Neutrophil (primary cell): ENCODE results near the gene SEMA3C.

Source experiments
- H3K27ac ChIP-seq: fragments of 200-600 bp; sonication (generic); 2 replicates; pipeline ENCODE4 v1.5.1; 2016; ENCODE audit warnings: mild to moderate bottlenecking, moderate library complexity
- H3K27me3 ChIP-seq: fragments of 200-600 bp; sonication (generic); 2 replicates; pipeline ENCODE4 v1.6.0; 2016; ENCODE audit warnings: mild to moderate bottlenecking
- H3K36me3 ChIP-seq: fragments of 200-600 bp; sonication (generic); 2 replicates; pipeline ENCODE4 v1.5.1; 2017
- H3K4me1 ChIP-seq, 2 experiments: fragments of 200-600 bp in 1 of 2; sonication (generic) in 1 of 2; 1 replicate in 1 of 2; 2 replicates in 1 of 2; pipeline versions ENCODE4 v1.5.1 to v1.6.1; 2013 to 2016; ENCODE audit warnings: low read depth in 1 of 2, low read length in 1 of 2, mild to moderate bottlenecking in 1 of 2, moderate library complexity in 1 of 2; ENCODE audit not compliant: control insufficient read depth in 1 of 2, insufficient read depth in 1 of 2
- H3K4me3 ChIP-seq, 2 experiments: fragments of 200-600 bp in 1 of 2; sonication (generic) in 1 of 2; 1 replicate in 1 of 2; 2 replicates in 1 of 2; pipeline ENCODE4 v1.5.1; 2013 to 2016; ENCODE audit warnings: low read depth in 1 of 2, low read length in 1 of 2, mild to moderate bottlenecking in 1 of 2, moderate library complexity in 1 of 2
- H3K9me3 ChIP-seq: fragments of 200-600 bp; sonication (generic); 2 replicates; pipeline ENCODE4 v1.5.1; 2016
- TF ChIP-seq, protein P1 (sequence below): fragments of 200-600 bp; sonication (generic); IDR thresholded peaks from 2 replicates; pipeline ENCODE4 v1.5.1; 2016; ENCODE audit warnings: antibody characterized with exemption

Gene SEMA3C

DNA sequence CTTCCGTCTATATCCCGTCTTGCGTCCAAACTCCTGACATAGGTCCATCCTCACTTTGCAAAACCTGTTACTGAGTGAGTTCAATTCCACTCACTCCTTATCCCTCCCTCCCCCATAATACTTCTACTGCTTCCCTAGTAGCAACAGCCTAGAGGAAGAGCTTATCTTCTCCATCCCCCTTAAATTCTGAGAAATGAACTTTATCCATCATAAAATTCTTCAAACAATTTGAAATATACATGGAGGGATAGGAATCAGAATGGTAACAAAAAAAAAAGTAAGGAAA lies 27.6 kb downstream of the SEMA3C start:
- H3K9me3 ChIP-seq: no peaks in the 10 kb centered on the region
- no peaks in the 10 kb centered on the region for H3K4me1 ChIP-seq
- H3K27ac ChIP-seq: no peak overlapping the region
- H3K27me3 ChIP-seq: no peaks in the 10 kb centered on the region
- no peak overlapping the region for H3K4me3 ChIP-seq
- TF ChIP-seq, protein P1, sequence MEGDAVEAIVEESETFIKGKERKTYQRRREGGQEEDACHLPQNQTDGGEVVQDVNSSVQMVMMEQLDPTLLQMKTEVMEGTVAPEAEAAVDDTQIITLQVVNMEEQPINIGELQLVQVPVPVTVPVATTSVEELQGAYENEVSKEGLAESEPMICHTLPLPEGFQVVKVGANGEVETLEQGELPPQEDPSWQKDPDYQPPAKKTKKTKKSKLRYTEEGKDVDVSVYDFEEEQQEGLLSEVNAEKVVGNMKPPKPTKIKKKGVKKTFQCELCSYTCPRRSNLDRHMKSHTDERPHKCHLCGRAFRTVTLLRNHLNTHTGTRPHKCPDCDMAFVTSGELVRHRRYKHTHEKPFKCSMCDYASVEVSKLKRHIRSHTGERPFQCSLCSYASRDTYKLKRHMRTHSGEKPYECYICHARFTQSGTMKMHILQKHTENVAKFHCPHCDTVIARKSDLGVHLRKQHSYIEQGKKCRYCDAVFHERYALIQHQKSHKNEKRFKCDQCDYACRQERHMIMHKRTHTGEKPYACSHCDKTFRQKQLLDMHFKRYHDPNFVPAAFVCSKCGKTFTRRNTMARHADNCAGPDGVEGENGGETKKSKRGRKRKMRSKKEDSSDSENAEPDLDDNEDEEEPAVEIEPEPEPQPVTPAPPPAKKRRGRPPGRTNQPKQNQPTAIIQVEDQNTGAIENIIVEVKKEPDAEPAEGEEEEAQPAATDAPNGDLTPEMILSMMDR: no peak
- H3K36me3 ChIP-seq: no peaks in the 10 kb centered on the region

DNA sequence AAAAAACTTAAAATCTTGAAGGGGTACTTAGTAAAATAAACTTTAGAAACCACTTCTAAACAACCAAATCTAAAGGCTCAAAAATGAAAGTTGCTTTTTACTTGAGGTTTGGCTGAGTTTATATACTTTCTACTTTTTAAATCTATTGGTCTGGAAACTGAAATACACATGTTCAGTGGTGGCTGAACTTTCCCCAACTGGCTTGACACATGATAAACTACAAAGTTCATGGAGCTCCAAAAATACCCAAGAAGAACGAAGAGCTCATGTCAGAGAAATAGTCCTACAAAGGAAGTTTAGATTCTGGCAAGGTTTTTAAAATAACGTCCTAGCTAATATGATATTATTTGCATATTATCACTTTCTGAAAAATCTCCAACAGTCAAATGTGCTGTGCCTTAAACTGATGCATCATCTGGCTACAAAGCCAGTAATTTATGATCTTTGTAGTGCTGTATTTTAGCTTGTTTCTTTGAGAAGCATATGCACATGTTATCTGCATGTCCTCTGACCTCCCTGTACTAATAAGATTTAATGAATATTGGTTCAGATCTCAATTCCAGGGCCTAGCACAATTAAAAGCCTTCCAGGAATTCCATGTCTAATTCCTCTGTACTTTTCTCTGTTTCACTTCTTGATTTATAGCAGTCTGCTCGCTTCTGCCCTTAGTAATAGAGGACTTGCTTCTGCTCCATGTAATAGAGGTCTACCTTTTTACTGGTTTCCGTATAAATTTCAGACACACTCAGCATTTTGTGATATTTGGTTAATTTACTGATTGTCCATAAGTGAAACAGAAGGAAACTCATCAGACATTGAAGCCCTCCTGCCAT lies 28.2 kb downstream of the SEMA3C start:
- Histone ChIP-seq H3K4me1 (no peaks in the 10 kb centered on the region), H3K9me3 (no peaks in the 10 kb centered on the region), H3K36me3 (no peaks in the 10 kb centered on the region), H3K27me3 (no peaks in the 10 kb centered on the region), H3K27ac (no peak overlapping the region), H3K4me3 (no peak overlapping the region)
- TF ChIP-seq, protein P1: no peak

DNA sequence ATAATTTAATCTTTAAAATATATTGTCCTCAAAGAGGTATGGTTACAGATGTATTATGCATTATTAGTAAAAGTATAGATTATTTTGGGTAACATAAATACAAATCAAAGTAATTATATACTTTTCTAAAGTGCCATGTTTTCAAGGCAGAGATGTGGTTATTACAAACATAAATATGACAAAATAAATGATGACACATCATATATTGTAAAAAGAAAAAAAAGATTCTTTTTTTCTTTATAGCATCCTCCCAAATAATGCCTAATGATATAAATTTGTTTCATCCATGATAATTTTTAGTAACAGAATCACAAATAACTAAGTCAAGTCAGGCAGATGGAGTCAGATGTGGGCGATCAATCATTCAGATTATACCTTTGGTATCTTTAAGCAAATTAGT lies 29.3 kb downstream of the SEMA3C start:
- TF ChIP-seq, protein P1: no peak

DNA sequence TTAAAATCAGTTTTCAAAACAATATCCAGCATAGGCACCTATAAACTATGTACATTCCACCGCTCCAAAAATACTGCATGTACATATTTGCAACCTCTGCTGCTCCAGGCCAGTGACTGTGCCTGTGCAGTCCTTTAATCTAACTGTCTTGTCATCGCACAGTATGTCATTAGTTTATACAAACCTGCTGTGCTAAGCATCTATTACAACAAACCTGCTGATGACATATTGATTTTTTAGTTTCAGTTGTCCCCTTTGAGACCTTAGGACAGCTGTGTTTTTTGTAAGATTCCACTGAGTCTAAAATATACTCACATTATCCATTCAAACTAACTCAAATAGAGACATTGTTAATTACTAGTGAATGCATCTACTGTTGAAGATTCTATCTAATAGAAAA lies 33.1 kb downstream of the SEMA3C start:
- no peak overlapping the region for H3K27ac ChIP-seq

More for the DNA sequence above, 29.3 kb downstream of the SEMA3C start:
- Histone ChIP-seq H3K4me3 (no peak overlapping the region), H3K4me1 (no peaks in the 10 kb centered on the region), H3K36me3 (no peaks in the 10 kb centered on the region), H3K27ac (no peak overlapping the region), H3K9me3 (no peaks in the 10 kb centered on the region), H3K27me3 (no peaks in the 10 kb centered on the region)

DNA sequence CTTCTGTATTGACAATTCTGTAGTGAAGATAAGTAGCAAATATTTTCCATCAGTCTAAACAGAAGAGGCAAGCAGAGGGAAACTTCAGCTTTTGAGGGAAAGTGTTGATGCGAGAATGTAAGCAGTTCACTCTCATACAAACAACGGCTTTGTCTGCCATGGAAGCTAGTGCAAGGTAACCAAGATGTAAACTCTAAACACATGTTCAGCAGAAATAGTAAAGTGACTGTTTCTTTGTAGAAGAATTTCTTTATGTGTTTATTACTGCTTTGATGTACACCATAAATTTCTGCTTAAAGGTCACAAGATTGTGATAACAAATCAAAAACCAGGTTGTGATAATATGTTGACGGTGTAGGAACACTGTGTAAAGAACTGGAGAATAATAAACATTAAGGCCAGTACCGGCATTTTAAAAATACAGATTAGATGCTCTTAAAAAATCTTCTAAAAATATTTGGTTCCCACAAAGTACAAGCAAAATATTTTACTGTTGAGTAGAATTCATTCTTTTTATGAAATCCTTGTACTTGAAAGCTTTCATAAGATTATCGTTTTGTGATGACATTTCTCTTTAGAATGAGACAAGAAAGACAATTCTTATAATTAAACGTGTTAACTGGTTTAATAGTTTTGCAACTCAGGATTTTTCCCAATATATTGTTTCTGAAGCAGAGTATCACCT lies 34.2 kb downstream of the SEMA3C start:
- Histone ChIP-seq H3K4me1 (no peaks in the 10 kb centered on the region), H3K27ac (no peak overlapping the region), H3K4me3 (no peak overlapping the region), H3K36me3 (no peaks in the 10 kb centered on the region), H3K27me3 (no peaks in the 10 kb centered on the region), H3K9me3 (no peaks in the 10 kb centered on the region)
- TF ChIP-seq, protein P1: no peak

More for the DNA sequence above, 33.1 kb downstream of the SEMA3C start:
- Histone ChIP-seq H3K9me3 (no peaks in the 10 kb centered on the region), H3K4me1 (no peaks in the 10 kb centered on the region), H3K4me3 (no peak overlapping the region), H3K36me3 (no peaks in the 10 kb centered on the region), H3K27me3 (no peaks in the 10 kb centered on the region)
- TF ChIP-seq, protein P1: no peak
